Peyer's patch (tissue), 4 donors: ENCODE results near the gene NBPF1. TPM values are rescaled to one million over a fixed set of nuclear protein-coding genes. Genes with fewer than 3 reads are reported as not detected.
"Not testable (repeated sequence)": the region's sequence is repeated elsewhere in the genome, so short reads cannot be mapped to it uniquely, and the experiment has no call there.

Experiments used
- DNase-seq, 3 donors: peaks; one replicate each; pipeline ENCODE4 v3.0.0-alpha.2; 2017 to 2019
- H3K27ac ChIP-seq, 4 donors: fragments of 200-600 bp; sonication (generic); one replicate each; pipeline ENCODE4 v1.5.1; 2016 to 2019
- H3K27me3 ChIP-seq, 2 donors: fragments of 200-600 bp; sonication (generic); one replicate each; pipeline ENCODE4 v1.5.1; 2019
- H3K36me3 ChIP-seq, 3 donors: fragments of 200-600 bp; sonication (generic); one replicate each; pipeline ENCODE4 v1.5.1; 2016 to 2019
- H3K4me1 ChIP-seq, 4 donors: fragments of 200-600 bp; sonication (generic); one replicate each; pipeline ENCODE4 v1.5.1; 2016 to 2019
- H3K4me3 ChIP-seq, 4 donors: fragments of 200-600 bp; sonication (generic); 1 replicate in 3 of 4; 2 replicates in 1 of 4; pipeline ENCODE4 v1.5.1; 2016 to 2019; ENCODE audit warnings: mild to moderate bottlenecking in 1 of 4
- H3K9me3 ChIP-seq, 4 donors: fragments of 200-600 bp; sonication (generic); one replicate each; pipeline ENCODE4 v1.5.1; 2016 to 2019; ENCODE audit warnings: mild to moderate bottlenecking in 1 of 4
- POLR2A ChIP-seq, 2 donors: fragments of 450-650 bp; IDR thresholded peaks; one replicate each; pipeline ENCODE4 v1.5.1; 2017; ENCODE audit warnings: antibody characterized with exemption in 2 of 2, mild to moderate bottlenecking in 2 of 2, moderate library complexity in 2 of 2
- total RNA-seq, 4 donors: library from RNA; depleted of rRNA; stranded (reverse); fragments of >200 nt; gene quantifications; one replicate each; pipeline ENCODE4 v1.1.0, GENCODE V29; 2016
- TF ChIP-seq, protein P1 (sequence below), 6 experiments: fragments of 450-650 bp in 4 of 6; fragments of 200-600 bp in 2 of 6; sonication (generic) in 1 of 6; IDR thresholded peaks; one replicate each; pipeline ENCODE4 v1.5.1; 2017 to 2019; ENCODE audit warnings: antibody characterized with exemption in 6 of 6, mild to moderate bottlenecking in 3 of 6, moderate library complexity in 1 of 6

Gene NBPF1
- total RNA-seq, 4 donors from 2014 or later = 73.9 to 145 (median 115) TPM

DNA sequence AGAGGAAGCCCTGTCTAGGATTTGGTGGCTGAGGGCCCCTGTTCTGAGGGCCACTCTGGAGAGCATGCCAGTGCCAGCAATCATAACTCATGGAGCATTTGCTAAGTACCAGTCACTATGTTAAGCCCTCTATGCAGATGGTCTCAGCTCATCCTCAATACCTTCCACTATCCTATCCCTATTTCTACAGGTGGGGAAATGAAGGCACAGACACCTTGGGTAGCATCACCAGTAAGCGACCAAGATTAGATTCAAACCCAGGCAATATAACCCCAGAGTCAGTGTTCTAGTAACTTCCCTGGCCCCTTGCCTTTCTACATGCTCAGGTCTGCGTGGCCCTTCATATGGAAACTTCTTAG lies 7.9 kb upstream of the NBPF1 start:
- H3K27me3 ChIP-seq = no peaks in the 10 kb centered on the region
- H3K27ac ChIP-seq = no peak overlapping the region
- H3K9me3 ChIP-seq = no peaks in the 10 kb centered on the region
- H3K4me3 ChIP-seq = no peak overlapping the region
- TF ChIP-seq, protein P1, sequence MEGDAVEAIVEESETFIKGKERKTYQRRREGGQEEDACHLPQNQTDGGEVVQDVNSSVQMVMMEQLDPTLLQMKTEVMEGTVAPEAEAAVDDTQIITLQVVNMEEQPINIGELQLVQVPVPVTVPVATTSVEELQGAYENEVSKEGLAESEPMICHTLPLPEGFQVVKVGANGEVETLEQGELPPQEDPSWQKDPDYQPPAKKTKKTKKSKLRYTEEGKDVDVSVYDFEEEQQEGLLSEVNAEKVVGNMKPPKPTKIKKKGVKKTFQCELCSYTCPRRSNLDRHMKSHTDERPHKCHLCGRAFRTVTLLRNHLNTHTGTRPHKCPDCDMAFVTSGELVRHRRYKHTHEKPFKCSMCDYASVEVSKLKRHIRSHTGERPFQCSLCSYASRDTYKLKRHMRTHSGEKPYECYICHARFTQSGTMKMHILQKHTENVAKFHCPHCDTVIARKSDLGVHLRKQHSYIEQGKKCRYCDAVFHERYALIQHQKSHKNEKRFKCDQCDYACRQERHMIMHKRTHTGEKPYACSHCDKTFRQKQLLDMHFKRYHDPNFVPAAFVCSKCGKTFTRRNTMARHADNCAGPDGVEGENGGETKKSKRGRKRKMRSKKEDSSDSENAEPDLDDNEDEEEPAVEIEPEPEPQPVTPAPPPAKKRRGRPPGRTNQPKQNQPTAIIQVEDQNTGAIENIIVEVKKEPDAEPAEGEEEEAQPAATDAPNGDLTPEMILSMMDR (IDR thresholded peaks at IDR 0.05) = peak in 1 of 6 experiments; percentile 1
- TF ChIP-seq POLR2A (IDR thresholded peaks at IDR 0.05) = no peak
- DNase-seq = no peak
- H3K36me3 ChIP-seq = peaks cover 0 to 63% (median 0%) of the 10 kb centered on the region in 3 donors
- peaks cover 0 to 15% (median 0%) of the 10 kb centered on the region in 4 donors for H3K4me1 ChIP-seq

DNA sequence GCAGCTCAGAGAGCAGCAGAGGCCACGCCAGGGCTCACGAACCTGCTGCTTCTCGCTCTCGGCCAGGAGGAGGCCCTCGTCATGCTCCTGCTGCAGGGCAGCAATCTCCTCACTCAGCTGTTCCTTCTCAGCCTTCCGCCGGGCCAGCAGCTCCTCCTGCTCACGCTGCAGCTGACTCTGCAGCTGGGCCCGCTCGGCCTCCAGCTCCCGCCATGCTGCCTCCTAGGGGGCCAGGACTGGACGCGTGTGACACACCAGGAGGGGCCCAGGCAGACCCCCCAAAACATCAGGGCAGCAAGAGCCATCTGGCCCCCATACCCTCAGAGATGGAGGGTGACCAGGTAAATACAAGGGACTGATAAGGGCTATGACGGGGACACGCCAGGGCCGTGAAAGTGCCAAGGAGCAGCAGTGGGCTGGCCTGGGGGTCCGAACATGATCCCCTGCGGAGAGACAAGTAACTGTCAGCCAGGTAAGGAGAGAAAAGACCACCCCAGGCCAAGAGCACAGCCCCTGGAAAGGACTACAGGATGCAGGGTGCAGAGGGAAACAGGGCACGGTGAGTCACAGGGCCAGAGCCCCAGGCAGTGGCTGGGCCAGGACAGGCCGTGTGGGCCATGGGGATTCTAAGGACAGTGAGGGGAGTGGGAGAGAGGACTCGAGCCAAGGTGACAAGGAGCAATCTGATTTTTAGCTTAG lies 6.6 kb upstream of the NBPF1 start:
- peak; percentile 15 to 57 (median 52) for DNase-seq
- not testable (repeated sequence) for H3K4me3 ChIP-seq, H3K9me3 ChIP-seq, H3K27me3 ChIP-seq, H3K27ac ChIP-seq
- H3K36me3 ChIP-seq = peaks cover 0 to 53% (median 0%) of the 10 kb centered on the region in 3 donors
- peaks cover 0 to 15% (median 0%) of the 10 kb centered on the region in 4 donors for H3K4me1 ChIP-seq

DNA sequence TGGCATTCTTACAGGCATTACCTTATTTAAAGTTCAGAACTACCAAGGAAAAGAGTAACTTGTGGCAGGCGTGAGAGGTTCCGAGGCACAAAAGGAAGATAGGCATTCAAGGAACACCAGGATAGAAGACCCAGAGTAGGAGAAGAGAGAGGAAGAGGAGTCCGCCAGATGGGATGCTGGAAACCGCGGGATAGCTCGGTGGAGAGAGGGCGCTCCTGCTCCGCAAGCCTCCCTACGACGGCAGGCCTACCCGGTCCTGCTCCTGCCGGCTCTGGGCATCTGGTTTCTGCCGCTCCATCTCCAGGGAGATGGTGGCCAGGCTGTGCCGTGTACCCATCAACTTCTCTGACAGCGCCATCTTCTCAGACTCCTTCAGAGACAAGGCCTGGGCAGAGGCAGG lies 5.4 kb upstream of the NBPF1 start:
- H3K9me3 ChIP-seq = no peaks in the 10 kb centered on the region
- no peaks in the 10 kb centered on the region for H3K27me3 ChIP-seq
- peaks cover 0 to 45% (median 0%) of the 10 kb centered on the region in 3 donors for H3K36me3 ChIP-seq
- DNase-seq = peak; percentile 15 to 58 (median 55)
- H3K27ac ChIP-seq = no peak overlapping the region
- no peak overlapping the region for H3K4me3 ChIP-seq
- H3K4me1 ChIP-seq = peaks cover under 1 to 15% (median 3%) of the 10 kb centered on the region in 4 donors
- TF ChIP-seq, protein P1 (IDR thresholded peaks at IDR 0.05) = no peak
- TF ChIP-seq POLR2A (IDR thresholded peaks at IDR 0.05) = no peak

DNA sequence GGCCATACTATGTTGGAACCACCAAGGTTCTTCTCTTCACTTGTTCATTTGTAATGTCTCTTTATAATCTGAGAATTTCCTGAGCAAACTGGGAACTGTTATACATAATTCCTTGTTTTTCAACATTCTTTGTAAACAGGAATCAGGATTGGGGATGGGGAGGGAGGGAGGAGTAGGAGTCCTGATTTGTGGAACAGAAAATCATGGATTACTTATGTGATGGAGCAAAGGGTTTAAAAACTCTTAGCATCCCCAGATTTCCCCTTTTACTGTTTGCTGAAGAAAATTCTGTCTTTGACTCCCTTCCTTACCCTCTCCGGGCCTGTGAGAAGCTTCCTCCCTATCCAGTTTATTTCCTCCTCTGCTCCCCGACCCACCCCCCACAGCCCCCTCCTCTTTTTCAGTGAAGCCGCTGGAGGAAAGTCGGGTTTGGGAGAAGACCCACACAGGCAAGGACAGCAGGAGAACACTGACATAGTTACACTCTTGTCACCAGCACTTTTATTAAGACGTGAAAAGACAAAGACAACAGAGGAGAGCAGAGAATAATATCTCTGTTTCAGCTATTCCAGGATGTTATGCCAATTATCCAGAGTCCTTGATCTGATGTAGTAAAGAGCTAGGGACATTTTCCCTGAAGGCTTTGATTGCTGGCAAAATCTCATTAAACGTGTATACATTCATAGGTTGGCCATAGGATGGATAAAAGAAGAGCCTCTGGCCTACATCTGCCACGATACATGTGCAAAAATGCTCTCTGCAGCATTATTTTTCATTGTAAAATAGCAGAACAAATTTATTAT lies 4.6 kb upstream of the NBPF1 start:
- Histone ChIP-seq H3K27ac (no peak overlapping the region), H3K4me3 (no peak overlapping the region), H3K27me3 (no peaks in the 10 kb centered on the region), H3K9me3 (no peaks in the 10 kb centered on the region), H3K36me3 (peaks cover 0 to 37% (median 0%) of the 10 kb centered on the region in 3 donors), H3K4me1 (peaks cover 3 to 17% (median 7%) of the 10 kb centered on the region in 4 donors)
- peak in 2 of 3 donors; percentile 15 to 36 for DNase-seq
- TF ChIP-seq POLR2A (IDR thresholded peaks at IDR 0.05) = no peak
- TF ChIP-seq, protein P1 (IDR thresholded peaks at IDR 0.05) = no peak

DNA sequence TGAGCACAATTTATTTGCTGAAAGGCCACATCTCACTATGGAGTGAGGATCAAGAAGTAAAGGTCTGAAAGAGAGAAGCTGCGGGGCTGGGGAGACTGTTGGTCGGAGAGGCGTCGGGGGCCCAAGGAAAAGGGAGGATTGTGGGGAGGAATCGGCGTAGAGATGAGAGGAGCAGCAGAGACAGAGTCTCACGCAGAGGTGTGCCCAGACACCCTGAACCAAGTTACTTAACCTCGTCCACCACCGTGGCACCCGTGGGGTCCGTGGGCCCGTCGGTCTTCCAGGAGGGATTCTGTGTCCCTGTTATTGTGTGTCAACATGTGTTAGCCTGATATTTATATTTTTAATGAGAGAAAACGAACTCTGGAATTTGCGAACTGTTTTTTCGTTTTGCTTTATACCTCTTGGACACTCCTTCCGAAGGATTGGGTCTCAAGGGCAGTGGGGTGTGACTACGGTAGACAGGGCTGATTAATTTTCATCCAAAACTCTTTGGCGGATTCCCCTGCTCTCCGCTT lies 3.8 kb upstream of the NBPF1 start:
- TF ChIP-seq, protein P1 (IDR thresholded peaks at IDR 0.05) = no peak
- no peak for TF ChIP-seq POLR2A (IDR thresholded peaks at IDR 0.05)

More for the DNA sequence above, 3.8 kb upstream of the NBPF1 start:
- H3K4me1 ChIP-seq = peaks cover 3 to 20% (median 11%) of the 10 kb centered on the region in 4 donors
- no peaks in the 10 kb centered on the region for H3K27me3 ChIP-seq
- no peak overlapping the region for H3K27ac ChIP-seq
- DNase-seq = peak; percentile 18 to 62 (median 56)
- H3K9me3 ChIP-seq = no peaks in the 10 kb centered on the region
- peaks cover 0 to 29% (median 0%) of the 10 kb centered on the region in 3 donors for H3K36me3 ChIP-seq
- no peak overlapping the region for H3K4me3 ChIP-seq
